GM12878 (cell line): ENCODE data around the gene S100B. TPM values are rescaled to one million over a fixed set of nuclear protein-coding genes. Genes with fewer than 3 reads are reported as not detected.

Source experiments
- ATAC-seq: fragments of 200-7000 bp; cut with Tn5 transposase; 3 replicates; pipeline ENCODE4 v1.9.1; 2020; ENCODE audit warnings: mild to moderate bottlenecking, moderate library complexity
- BruUV-seq: library from RNA; stranded (reverse); fragments of 400-500 nt; replicated peaks from 2 replicates; lab custom pipeline; 2021; lab: Mats Ljungman, UMichigan
- CTCF ChIA-PET: fragments of 300-600 bp; sonication (Branson Sonifier 250); formaldehyde crosslinking; extraction: SDS; loops from one replicate; lab custom pipeline; 2021; ENCODE audit warnings: inconsistent platforms; lab: Yijun Ruan, JAX
- POLR2A ChIA-PET: fragments of 350-600 bp; formaldehyde crosslinking; extraction: SDS; loops from one replicate; lab custom pipeline; 2021; ENCODE audit warnings: inconsistent platforms; lab: Charles Lee
- RAD21 ChIA-PET: fragments of 300-600 bp; sonication (Branson Sonifier 250); formaldehyde crosslinking; loops from one replicate; lab custom pipeline; 2023; ENCODE audit warnings: antibody characterized with exemption; ENCODE audit not compliant: unreplicated experiment; lab: Charles Lee
- SMC1A ChIA-PET: fragments of 300-600 bp; sonication (Branson Sonifier 250); formaldehyde crosslinking; loops from one replicate; lab custom pipeline; 2023; ENCODE audit not compliant: unreplicated experiment, uncharacterized antibody; lab: Charles Lee
- DNase-seq: peaks from one replicate; pipeline ENCODE4 v3.0.0-alpha.2; 2011; ENCODE audit warnings: low read depth, low spot score
- FAIRE-seq: peaks from 3 replicates; lab custom pipeline; 2011; peaks lifted over from hg19 to GRCh38; lab: Jason Lieb, UNC
- H2AFZ ChIP-seq: 2 replicates; pipeline ENCODE4 v1.6.0; 2011; ENCODE audit warnings: low read depth, low read length, control low read depth; ENCODE audit not compliant: control insufficient read depth
- H3K27ac ChIP-seq: 2 replicates; pipeline ENCODE4 v1.5.1; 2011; ENCODE audit warnings: control low read depth; ENCODE audit not compliant: control insufficient read depth, insufficient read depth
- H3K27me3 ChIP-seq, 2 experiments: replicated peaks in 1 of 2; 2 replicates each; pipeline versions ENCODE4 v1.6.0 to v1.6.1; 2011; ENCODE audit warnings: low read length in 1 of 2; ENCODE audit not compliant: control insufficient read depth in 2 of 2, insufficient read depth in 2 of 2
- H3K36me3 ChIP-seq, 2 experiments: 2 replicates each; pipeline ENCODE4 v1.5.1; 2011; ENCODE audit warnings: low read length in 1 of 2; ENCODE audit not compliant: control insufficient read depth in 2 of 2, insufficient read depth in 2 of 2
- H3K4me1 ChIP-seq: 2 replicates; pipeline ENCODE4 v1.6.1; 2011; ENCODE audit warnings: mild to moderate bottlenecking, low read length, moderate library complexity, mixed read lengths; ENCODE audit not compliant: control insufficient read depth, insufficient read depth
- H3K4me2 ChIP-seq: 2 replicates; pipeline ENCODE4 v1.6.0; 2011; ENCODE audit warnings: control low read depth; ENCODE audit not compliant: control insufficient read depth, insufficient read depth
- H3K4me3 ChIP-seq: fragments of 200-600 bp; sonication (generic); 2 replicates; pipeline ENCODE4 v1.5.1; 2016
- H3K79me2 ChIP-seq: 2 replicates; pipeline ENCODE4 v1.6.0; 2011; ENCODE audit warnings: low read length; ENCODE audit not compliant: control insufficient read depth, insufficient read depth
- H3K9ac ChIP-seq: 2 replicates; pipeline ENCODE4 v1.8.0; 2011; ENCODE audit warnings: low read length, control low read depth, mixed read lengths; ENCODE audit not compliant: control insufficient read depth, insufficient read depth
- H3K9me3 ChIP-seq: replicated peaks from 3 replicates; pipeline ENCODE4 v1.5.1; 2011; ENCODE audit warnings: mild to moderate bottlenecking, low read length; ENCODE audit not compliant: control insufficient read depth, insufficient read depth
- H4K20me1 ChIP-seq: 2 replicates; pipeline ENCODE4 v1.6.0; 2011; ENCODE audit not compliant: control insufficient read depth, insufficient read depth
- BMI1 ChIP-seq: fragments of 450-650 bp; IDR thresholded peaks from 2 replicates; pipeline ENCODE4 v1.6.1; 2016; ENCODE audit warnings: mild to moderate bottlenecking, moderate library complexity, borderline replicate concordance
- HDAC2 ChIP-seq: fragments of 200-600 bp; sonication (generic); IDR thresholded peaks from 2 replicates; pipeline ENCODE4 v1.6.1; 2017
- MYC ChIP-seq: IDR thresholded peaks from 2 replicates; pipeline ENCODE4 v1.6.1; 2011; ENCODE audit warnings: mild to moderate bottlenecking, low read length, moderate library complexity, inconsistent platforms; ENCODE audit not compliant: insufficient read depth, insufficient replicate concordance, insufficient read length, severe bottlenecking
- SMC3 ChIP-seq: IDR thresholded peaks from 2 replicates; pipeline ENCODE4 v1.6.1; 2011; ENCODE audit warnings: low read length, improper control_type of control experiment, borderline replicate concordance
- WGBS: methylation state at CpG from one replicate; pipeline ENCODE4 v1.1.6; 2016; ENCODE audit warnings: low lambda C conversion rate; ENCODE audit not compliant: insufficient replicate concordance, insufficient coverage; ENCODE audit errors: missing lambda C conversion rate; 5-methylcytosine and 5-hydroxymethylcytosine counted together
- in situ Hi-C: fragments of 300-500 bp; cut with MboI; formaldehyde crosslinking; loops from 9 replicates; pipeline ENCODE4 v1.14.3; 2018; ENCODE audit warnings: mixed read lengths
- intact Hi-C: fragments of 100-400 bp; cut with micrococcal nuclease; formaldehyde crosslinking; loops from one replicate; pipeline ENCODE4 v1.14.2; 2022; ENCODE audit not compliant: unreplicated experiment
- polyA plus RNA-seq, 11 experiments: library from polyadenylated mRNA; depleted of rRNA in 4 of 11; unstranded in 6 of 11; stranded (reverse) in 5 of 11; fragments of >200 nt; fragmentation: Nextera tagmentation in 4 of 11; fragmentation: Illumina TruSeq in 1 of 11; extraction: Ambion mirVana in 4 of 11; extraction: Trizol in 1 of 11; gene quantifications; 1 replicate in 1 of 11; 2 replicates in 10 of 11; pipeline versions ENCODE4 v1.2.1 to v1.2.3, GENCODE V29; 2011 to 2016; ENCODE audit warnings: inconsistent platforms in 2 of 11, missing spikeins in 2 of 11, low read depth in 1 of 11
- total RNA-seq, 4 experiments: library from RNA; depleted of rRNA in 3 of 4; stranded (reverse); fragments of >200 nt in 3 of 4; fragmentation: Illumina TruSeq in 1 of 4; extraction: Trizol in 1 of 4; gene quantifications; 2 replicates each; pipeline versions ENCODE4 v1.2.1 to v1.2.3, GENCODE V29; 2013 to 2021
- TF ChIP-seq, protein P1 (sequence below): fragments of 450-650 bp; IDR thresholded peaks from 2 replicates; pipeline ENCODE4 v1.6.1; 2017; ENCODE audit warnings: mild to moderate bottlenecking, moderate library complexity
- TF ChIP-seq, protein P2 (sequence below): IDR thresholded peaks from 2 replicates; pipeline ENCODE4 v1.6.1; 2012; ENCODE audit warnings: improper control_type of control experiment, low read depth, low read length; ENCODE audit not compliant: insufficient replicate concordance

S100B gene
- total and polyA plus RNA-seq, 10 of the 15 experiments (the other 5 are each of a cell fraction or from before 2014, with no cell fraction given) = 0.11 to 0.22 TPM; not detected in 8

DNA sequence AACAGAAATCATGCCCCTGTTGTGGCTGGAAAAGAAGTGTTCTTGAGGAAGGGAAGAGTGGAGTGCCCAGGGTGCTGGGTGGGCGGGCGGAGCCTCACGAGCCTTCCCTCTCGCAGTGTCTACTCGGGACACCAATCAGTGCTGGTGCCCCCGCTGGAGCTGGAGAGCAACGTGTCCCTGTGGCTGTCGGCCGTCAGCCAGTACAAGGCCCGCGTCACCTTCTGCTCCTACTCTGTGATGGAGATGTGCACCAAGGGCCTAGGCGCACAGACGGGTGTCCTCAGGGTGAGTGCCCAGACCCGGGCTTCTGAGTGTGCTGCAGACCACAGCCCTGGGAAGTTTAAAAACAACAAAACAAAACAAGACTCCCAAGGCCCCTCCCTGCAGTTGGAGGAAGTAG, 47.4 kb downstream of the S100B start:
- ChIA-PET SMC1A (interaction anchor here (0.6 to 2.0 kb wide), 2 partner anchors 55 to 57 kb away, joined by 3 to 4 read pairs; no protein-coding TSS in a partner anchor), RAD21 (no interaction called here), POLR2A (no interaction called here), CTCF (no interaction called here)
- FAIRE-seq (no peak), DNase-seq (no peak), ATAC-seq (no peak)
- no peaks in the 10 kb centered on the region for H3K9me3 ChIP-seq
- no peaks in the 10 kb centered on the region for H4K20me1 ChIP-seq
- H3K4me3 ChIP-seq = no peak overlapping the region
- WGBS = 89% methylated on average over 14 of the region's 14 CpGs
- peaks cover 2% of the 10 kb centered on the region; the same call in 1 of the 2 replicates for H3K4me1 ChIP-seq
- intact Hi-C loops (no loop called here), in situ Hi-C loops (no loop called here)
- H3K79me2 ChIP-seq = no peaks in the 10 kb centered on the region
- BruUV-seq = no TSS peak
- TF ChIP-seq SMC3 (no peak), HDAC2 (no peak), BMI1 (no peak), MYC (no peak)
- TF ChIP-seq, protein P1, sequence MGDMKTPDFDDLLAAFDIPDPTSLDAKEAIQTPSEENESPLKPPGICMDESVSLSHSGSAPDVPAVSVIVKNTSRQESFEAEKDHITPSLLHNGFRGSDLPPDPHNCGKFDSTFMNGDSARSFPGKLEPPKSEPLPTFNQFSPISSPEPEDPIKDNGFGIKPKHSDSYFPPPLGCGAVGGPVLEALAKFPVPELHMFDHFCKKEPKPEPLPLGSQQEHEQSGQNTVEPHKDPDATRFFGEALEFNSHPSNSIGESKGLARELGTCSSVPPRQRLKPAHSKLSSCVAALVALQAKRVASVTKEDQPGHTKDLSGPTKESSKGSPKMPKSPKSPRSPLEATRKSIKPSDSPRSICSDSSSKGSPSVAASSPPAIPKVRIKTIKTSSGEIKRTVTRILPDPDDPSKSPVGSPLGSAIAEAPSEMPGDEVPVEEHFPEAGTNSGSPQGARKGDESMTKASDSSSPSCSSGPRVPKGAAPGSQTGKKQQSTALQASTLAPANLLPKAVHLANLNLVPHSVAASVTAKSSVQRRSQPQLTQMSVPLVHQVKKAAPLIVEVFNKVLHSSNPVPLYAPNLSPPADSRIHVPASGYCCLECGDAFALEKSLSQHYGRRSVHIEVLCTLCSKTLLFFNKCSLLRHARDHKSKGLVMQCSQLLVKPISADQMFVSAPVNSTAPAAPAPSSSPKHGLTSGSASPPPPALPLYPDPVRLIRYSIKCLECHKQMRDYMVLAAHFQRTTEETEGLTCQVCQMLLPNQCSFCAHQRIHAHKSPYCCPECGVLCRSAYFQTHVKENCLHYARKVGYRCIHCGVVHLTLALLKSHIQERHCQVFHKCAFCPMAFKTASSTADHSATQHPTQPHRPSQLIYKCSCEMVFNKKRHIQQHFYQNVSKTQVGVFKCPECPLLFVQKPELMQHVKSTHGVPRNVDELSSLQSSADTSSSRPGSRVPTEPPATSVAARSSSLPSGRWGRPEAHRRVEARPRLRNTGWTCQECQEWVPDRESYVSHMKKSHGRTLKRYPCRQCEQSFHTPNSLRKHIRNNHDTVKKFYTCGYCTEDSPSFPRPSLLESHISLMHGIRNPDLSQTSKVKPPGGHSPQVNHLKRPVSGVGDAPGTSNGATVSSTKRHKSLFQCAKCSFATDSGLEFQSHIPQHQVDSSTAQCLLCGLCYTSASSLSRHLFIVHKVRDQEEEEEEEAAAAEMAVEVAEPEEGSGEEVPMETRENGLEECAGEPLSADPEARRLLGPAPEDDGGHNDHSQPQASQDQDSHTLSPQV = no peak
- TF ChIP-seq, protein P2, sequence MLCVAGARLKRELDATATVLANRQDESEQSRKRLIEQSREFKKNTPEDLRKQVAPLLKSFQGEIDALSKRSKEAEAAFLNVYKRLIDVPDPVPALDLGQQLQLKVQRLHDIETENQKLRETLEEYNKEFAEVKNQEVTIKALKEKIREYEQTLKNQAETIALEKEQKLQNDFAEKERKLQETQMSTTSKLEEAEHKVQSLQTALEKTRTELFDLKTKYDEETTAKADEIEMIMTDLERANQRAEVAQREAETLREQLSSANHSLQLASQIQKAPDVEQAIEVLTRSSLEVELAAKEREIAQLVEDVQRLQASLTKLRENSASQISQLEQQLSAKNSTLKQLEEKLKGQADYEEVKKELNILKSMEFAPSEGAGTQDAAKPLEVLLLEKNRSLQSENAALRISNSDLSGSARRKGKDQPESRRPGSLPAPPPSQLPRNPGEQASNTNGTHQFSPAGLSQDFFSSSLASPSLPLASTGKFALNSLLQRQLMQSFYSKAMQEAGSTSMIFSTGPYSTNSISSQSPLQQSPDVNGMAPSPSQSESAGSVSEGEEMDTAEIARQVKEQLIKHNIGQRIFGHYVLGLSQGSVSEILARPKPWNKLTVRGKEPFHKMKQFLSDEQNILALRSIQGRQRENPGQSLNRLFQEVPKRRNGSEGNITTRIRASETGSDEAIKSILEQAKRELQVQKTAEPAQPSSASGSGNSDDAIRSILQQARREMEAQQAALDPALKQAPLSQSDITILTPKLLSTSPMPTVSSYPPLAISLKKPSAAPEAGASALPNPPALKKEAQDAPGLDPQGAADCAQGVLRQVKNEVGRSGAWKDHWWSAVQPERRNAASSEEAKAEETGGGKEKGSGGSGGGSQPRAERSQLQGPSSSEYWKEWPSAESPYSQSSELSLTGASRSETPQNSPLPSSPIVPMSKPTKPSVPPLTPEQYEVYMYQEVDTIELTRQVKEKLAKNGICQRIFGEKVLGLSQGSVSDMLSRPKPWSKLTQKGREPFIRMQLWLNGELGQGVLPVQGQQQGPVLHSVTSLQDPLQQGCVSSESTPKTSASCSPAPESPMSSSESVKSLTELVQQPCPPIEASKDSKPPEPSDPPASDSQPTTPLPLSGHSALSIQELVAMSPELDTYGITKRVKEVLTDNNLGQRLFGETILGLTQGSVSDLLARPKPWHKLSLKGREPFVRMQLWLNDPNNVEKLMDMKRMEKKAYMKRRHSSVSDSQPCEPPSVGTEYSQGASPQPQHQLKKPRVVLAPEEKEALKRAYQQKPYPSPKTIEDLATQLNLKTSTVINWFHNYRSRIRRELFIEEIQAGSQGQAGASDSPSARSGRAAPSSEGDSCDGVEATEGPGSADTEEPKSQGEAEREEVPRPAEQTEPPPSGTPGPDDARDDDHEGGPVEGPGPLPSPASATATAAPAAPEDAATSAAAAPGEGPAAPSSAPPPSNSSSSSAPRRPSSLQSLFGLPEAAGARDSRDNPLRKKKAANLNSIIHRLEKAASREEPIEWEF = no peak
- no peaks in the 10 kb centered on the region for H3K27me3 ChIP-seq
- H2AFZ ChIP-seq = no peak overlapping the region
- no peak overlapping the region for H3K4me2 ChIP-seq
- no peak overlapping the region for H3K27ac ChIP-seq
- no peak overlapping the region for H3K9ac ChIP-seq
- H3K36me3 ChIP-seq = peaks cover 6 to 13% of the 10 kb centered on the region in 2 experiments; a peak in 3 of 4 replicates
